ENCODE data around the gene EPG5. TPM values are rescaled to one million over a fixed set of nuclear protein-coding genes. Genes with fewer than 3 reads are reported as not detected.

The EPG5 gene
- total and polyA plus RNA-seq, 2 experiments from 2014 or later = 4.6 to 32.1 TPM

DNA sequence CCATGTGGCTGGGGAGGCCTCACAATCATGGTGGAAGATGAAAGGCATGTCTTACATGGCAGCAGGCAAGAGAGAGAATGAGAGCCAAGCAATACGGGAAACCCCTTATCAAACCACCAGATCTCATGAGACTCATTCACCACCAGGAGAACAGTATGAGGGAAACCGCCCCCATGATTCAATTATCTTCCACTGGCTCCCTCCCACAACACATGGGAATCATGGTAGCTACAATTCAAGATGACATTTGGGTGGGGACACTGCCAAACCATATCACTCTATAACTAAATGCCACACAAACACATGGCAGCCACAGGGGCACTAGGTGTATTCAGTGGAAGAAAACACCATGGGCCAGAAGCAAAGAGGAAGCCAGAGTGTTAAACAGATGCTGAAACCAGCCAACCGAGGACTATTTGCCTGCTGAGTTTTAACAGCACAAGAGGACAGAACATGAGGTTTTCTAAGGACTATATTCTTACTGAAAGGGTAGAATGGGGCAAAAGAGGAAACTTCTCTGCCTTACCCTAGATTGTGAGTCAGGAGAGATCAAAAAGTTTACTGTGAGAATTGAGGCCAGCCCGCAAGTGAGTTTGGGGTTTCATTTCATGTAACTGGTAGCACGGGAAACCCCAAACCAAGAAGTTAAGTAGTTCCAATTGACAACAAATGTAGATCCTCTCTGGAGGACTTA, 92.5 kb downstream of the EPG5 start:
- Histone ChIP-seq H4K20me1 (ENCODE audit: insufficient read depth, poor library complexity, severe bottlenecking) (no peaks in the 10 kb centered on the region), H3K79me2 (no peaks in the 10 kb centered on the region), H3K4me3 (no peak overlapping the region), H3K27ac (no peak overlapping the region), H3K4me2 (no peak overlapping the region), H3K9me2 (replicated peaks; ENCODE audit: insufficient read depth) (no peaks in the 10 kb centered on the region), H3K36me3 (replicated peaks; ENCODE audit: insufficient read depth, low read depth) (no peaks in the 10 kb centered on the region), H3K27me3 (no peaks in the 10 kb centered on the region), H3K4me1 (ENCODE audit: insufficient read depth) (no peaks in the 10 kb centered on the region), H2AFZ (no peak overlapping the region), H3K9me3 (ENCODE audit: low read depth) (no peaks in the 10 kb centered on the region)
- TF ChIP-seq, protein P1, sequence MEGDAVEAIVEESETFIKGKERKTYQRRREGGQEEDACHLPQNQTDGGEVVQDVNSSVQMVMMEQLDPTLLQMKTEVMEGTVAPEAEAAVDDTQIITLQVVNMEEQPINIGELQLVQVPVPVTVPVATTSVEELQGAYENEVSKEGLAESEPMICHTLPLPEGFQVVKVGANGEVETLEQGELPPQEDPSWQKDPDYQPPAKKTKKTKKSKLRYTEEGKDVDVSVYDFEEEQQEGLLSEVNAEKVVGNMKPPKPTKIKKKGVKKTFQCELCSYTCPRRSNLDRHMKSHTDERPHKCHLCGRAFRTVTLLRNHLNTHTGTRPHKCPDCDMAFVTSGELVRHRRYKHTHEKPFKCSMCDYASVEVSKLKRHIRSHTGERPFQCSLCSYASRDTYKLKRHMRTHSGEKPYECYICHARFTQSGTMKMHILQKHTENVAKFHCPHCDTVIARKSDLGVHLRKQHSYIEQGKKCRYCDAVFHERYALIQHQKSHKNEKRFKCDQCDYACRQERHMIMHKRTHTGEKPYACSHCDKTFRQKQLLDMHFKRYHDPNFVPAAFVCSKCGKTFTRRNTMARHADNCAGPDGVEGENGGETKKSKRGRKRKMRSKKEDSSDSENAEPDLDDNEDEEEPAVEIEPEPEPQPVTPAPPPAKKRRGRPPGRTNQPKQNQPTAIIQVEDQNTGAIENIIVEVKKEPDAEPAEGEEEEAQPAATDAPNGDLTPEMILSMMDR (IDR thresholded peaks at IDR 0.05; ENCODE audit: poor library complexity) = no peak
- TF ChIP-seq EZH2 (IDR thresholded peaks at IDR 0.05; ENCODE audit: borderline replicate concordance) = no peak
- TF ChIP-seq EZH2phosphoT487 (IDR thresholded peaks at IDR 0.05; ENCODE audit: low read depth, severe bottlenecking, unreplicated experiment) = no peak
- DNase-seq (ENCODE audit: low spot score) = no peak
- 95% methylated on average over 5 of the region's 5 CpGs for WGBS (ENCODE audit: low lambda C conversion rate, missing lambda C conversion rate)

- WGBS (ENCODE audit: low lambda C conversion rate, missing lambda C conversion rate) = 96% methylated on average over 5 of the region's 5 CpGs
- H3K27ac ChIP-seq = no peak overlapping the region
- H3K9me2 ChIP-seq (replicated peaks; ENCODE audit: insufficient read depth) = no peaks in the 10 kb centered on the region
- H2AFZ ChIP-seq = no peak overlapping the region
- H3K36me3 ChIP-seq (replicated peaks; ENCODE audit: insufficient read depth, low read depth) = no peaks in the 10 kb centered on the region
- no peaks in the 10 kb centered on the region for H3K4me1 ChIP-seq (ENCODE audit: insufficient read depth)
- no peaks in the 10 kb centered on the region for H3K27me3 ChIP-seq
- H3K4me3 ChIP-seq = no peak overlapping the region
- no peaks in the 10 kb centered on the region for H3K79me2 ChIP-seq
- H4K20me1 ChIP-seq (ENCODE audit: insufficient read depth, poor library complexity, severe bottlenecking) = no peaks in the 10 kb centered on the region
- no peak overlapping the region for H3K4me2 ChIP-seq
- H3K9me3 ChIP-seq (ENCODE audit: low read depth) = no peaks in the 10 kb centered on the region
- no peak for TF ChIP-seq EZH2phosphoT487 (IDR thresholded peaks at IDR 0.05; ENCODE audit: low read depth, severe bottlenecking, unreplicated experiment)
- TF ChIP-seq EZH2 (IDR thresholded peaks at IDR 0.05; ENCODE audit: borderline replicate concordance) = no peak
- TF ChIP-seq, protein P1 (IDR thresholded peaks at IDR 0.05; ENCODE audit: poor library complexity) = no peak
- DNase-seq (ENCODE audit: low spot score) = no peak
Measured at GRCh38 chr18:45871431-45872084, 95.6 kb downstream of the EPG5 start.

DNA sequence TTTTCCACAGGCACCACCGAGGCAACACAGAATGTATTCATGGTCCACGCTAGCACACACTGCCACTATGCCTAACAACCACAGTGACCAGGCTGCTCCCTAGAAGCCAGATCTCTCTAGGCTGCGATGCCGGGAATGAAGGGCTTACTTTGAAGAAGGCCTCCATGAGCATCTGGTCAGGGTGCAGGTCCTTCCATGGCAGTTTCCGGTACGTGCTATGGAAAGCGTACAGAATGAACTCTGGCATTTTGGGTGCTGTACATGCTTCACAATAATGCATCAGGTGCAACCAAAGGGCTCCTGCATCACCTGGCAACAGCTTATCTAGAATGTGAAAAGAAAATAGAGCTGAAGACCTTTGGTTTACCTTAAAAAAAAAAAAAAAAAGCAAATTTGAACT, 96.7 kb downstream of the EPG5 start:
- no peak overlapping the region for H2AFZ ChIP-seq
- H3K79me2 ChIP-seq = no peaks in the 10 kb centered on the region
- no peaks in the 10 kb centered on the region for H3K9me3 ChIP-seq (ENCODE audit: low read depth)
- H3K4me3 ChIP-seq = no peak overlapping the region
- H3K27me3 ChIP-seq = no peaks in the 10 kb centered on the region
- TF ChIP-seq EZH2 (IDR thresholded peaks at IDR 0.05; ENCODE audit: borderline replicate concordance) (no peak), EZH2phosphoT487 (IDR thresholded peaks at IDR 0.05; ENCODE audit: low read depth, severe bottlenecking, unreplicated experiment) (no peak)
- TF ChIP-seq, protein P1 (IDR thresholded peaks at IDR 0.05; ENCODE audit: poor library complexity) = no peak
- H4K20me1 ChIP-seq (ENCODE audit: insufficient read depth, poor library complexity, severe bottlenecking) = no peaks in the 10 kb centered on the region
- WGBS (ENCODE audit: low lambda C conversion rate, missing lambda C conversion rate) = 91% methylated on average over 7 of the region's 7 CpGs
- H3K9me2 ChIP-seq (replicated peaks; ENCODE audit: insufficient read depth) = no peaks in the 10 kb centered on the region
- no peaks in the 10 kb centered on the region for H3K36me3 ChIP-seq (replicated peaks; ENCODE audit: insufficient read depth, low read depth)
- no peak for DNase-seq (ENCODE audit: low spot score)
- no peak overlapping the region for H3K4me2 ChIP-seq
- H3K4me1 ChIP-seq (ENCODE audit: insufficient read depth) = no peaks in the 10 kb centered on the region
- H3K27ac ChIP-seq = no peak overlapping the region
